Panc1 (cell line): Measurements from ENCODE around the gene HSPBP1. TPM values are rescaled to one million over a fixed set of nuclear protein-coding genes. Genes with fewer than 3 reads are reported as not detected.

Experiments
- ATAC-seq: fragments of 200-7000 bp; cut with Tn5 transposase; 2 replicates; pipeline ENCODE4 v1.9.1; 2020; ENCODE audit warnings: mild to moderate bottlenecking, moderate library complexity
- BruUV-seq: library from RNA; stranded (reverse); fragments of 400-500 nt; replicated peaks from 2 replicates; lab custom pipeline; 2021; lab: Mats Ljungman, UMichigan
- CTCF ChIA-PET: fragments of 300-600 bp; sonication (Branson Sonifier 250); formaldehyde crosslinking; loops from one replicate; lab custom pipeline; 2022; ENCODE audit warnings: antibody characterized with exemption; lab: Charles Lee
- POLR2A ChIA-PET: fragments of 300-600 bp; sonication (Branson Sonifier 250); formaldehyde crosslinking; loops from one replicate; lab custom pipeline; 2022; ENCODE audit warnings: antibody characterized with exemption; lab: Charles Lee
- DNase-seq: peaks from one replicate; pipeline ENCODE4 v3.0.0-alpha.2; 2010; ENCODE audit warnings: low read depth, low spot score
- H3K27ac ChIP-seq: 2 replicates; pipeline ENCODE4 v1.5.1; 2011; ENCODE audit warnings: mild to moderate bottlenecking, low read length, inconsistent platforms
- H3K27me3 ChIP-seq: fragments of 200-500 bp; sonication (Bioruptor generic); 2 replicates; pipeline ENCODE4 v1.6.0; 2014; ENCODE audit warnings: low read length, inconsistent platforms; ENCODE audit not compliant: control insufficient read depth, insufficient read depth
- H3K36me3 ChIP-seq: fragments of 200-500 bp; sonication (Bioruptor generic); 2 replicates; pipeline ENCODE4 v1.5.1; 2014; ENCODE audit warnings: inconsistent platforms, mild to moderate bottlenecking, low read length, moderate library complexity; ENCODE audit not compliant: control insufficient read depth, insufficient read depth
- H3K4me1 ChIP-seq: 2 replicates; pipeline ENCODE4 v1.5.1; 2011; ENCODE audit warnings: inconsistent platforms, mild to moderate bottlenecking, low read length, moderate library complexity; ENCODE audit not compliant: control insufficient read depth, insufficient read depth
- H3K4me3 ChIP-seq, 2 experiments: 2 replicates each; pipeline ENCODE4 v1.5.1; 2011 to 2012; ENCODE audit warnings: low read depth in 2 of 2, low read length in 2 of 2, mild to moderate bottlenecking in 2 of 2, inconsistent platforms in 1 of 2, moderate library complexity in 1 of 2
- H3K9me3 ChIP-seq: fragments of 200-500 bp; sonication (Bioruptor generic); 2 replicates; pipeline ENCODE4 v1.5.1; 2014; ENCODE audit warnings: low read depth, mild to moderate bottlenecking, inconsistent platforms, low read length, moderate library complexity; ENCODE audit not compliant: control insufficient read depth, insufficient read depth
- POLR2AphosphoS5 ChIP-seq: IDR thresholded peaks from 2 replicates; pipeline ENCODE4 v1.6.1; 2012; ENCODE audit warnings: mild to moderate bottlenecking, low read depth, low read length, moderate library complexity
- REST ChIP-seq, 2 experiments: IDR thresholded peaks; 2 replicates each; pipeline ENCODE4 v1.6.1; 2011 to 2012; ENCODE audit warnings: low read depth in 2 of 2, control low read depth in 1 of 2, low read length in 1 of 2, mild to moderate bottlenecking in 1 of 2, moderate library complexity in 1 of 2; ENCODE audit not compliant: insufficient read depth in 1 of 2
- SIN3A ChIP-seq: IDR thresholded peaks from 2 replicates; pipeline ENCODE4 v1.6.1; 2012; ENCODE audit warnings: low read depth, mild to moderate bottlenecking, low read length, moderate library complexity, borderline replicate concordance; ENCODE audit not compliant: insufficient read depth
- TCF7L2 ChIP-seq: IDR thresholded peaks from 2 replicates; pipeline ENCODE4 v1.6.1; 2011; ENCODE audit warnings: mild to moderate bottlenecking, low read depth, low read length, inconsistent platforms
- in situ Hi-C: cut with HindIII; loops from 2 replicates; pipeline ENCODE4 v1.10.0; 2016; ENCODE audit warnings: low sequenced_read_pairs, low pct_unique_long_range_greater_than_20kb
- intact Hi-C: fragments of 100-400 bp; cut with micrococcal nuclease; formaldehyde crosslinking; loops from one replicate; pipeline ENCODE4 v1.10.0; 2022; ENCODE audit not compliant: unreplicated experiment
- total RNA-seq: library from RNA; stranded (reverse); gene quantifications from one replicate; pipeline ENCODE4 v1.2.1, GENCODE V29; 2021; ENCODE audit not compliant: unreplicated experiment
- TF ChIP-seq, protein P1 (sequence below): fragments of 450-650 bp; IDR thresholded peaks from 2 replicates; pipeline ENCODE4 v1.5.1; 2017; ENCODE audit warnings: mild to moderate bottlenecking

The HSPBP1 gene
- total RNA-seq, 1 experiment from 2014 or later: 84.2 TPM

- BruUV-seq: no TSS peak
- Histone ChIP-seq H3K27me3 (no peaks in the 10 kb centered on the region), H3K36me3 (peaks cover 5% of the 10 kb centered on the region; the same call in 1 of the 2 replicates), H3K4me1 (peaks cover 37% of the 10 kb centered on the region), H3K9me3 (no peaks in the 10 kb centered on the region), H3K27ac (peak within 1 kb of the TSS; percentile 99), H3K4me3 (peak within 1 kb of the TSS; percentile 81 to 96)
- ChIA-PET CTCF (interaction anchor here (0.5 to 0.7 kb wide), 2 partner anchors 77 to 109 kb away, joined by 5 to 13 read pairs; no protein-coding TSS in a partner anchor), POLR2A (interaction anchor here (0.5 to 0.9 kb wide), 7 partner anchors 13 to 286 kb away, joined by 3 to 9 read pairs (median 4); partner anchors contain the start of genes HSPBP1 and SBK3)
- ATAC-seq (peak; percentile 91), DNase-seq (peak; percentile 100)
- intact Hi-C loops: no loop called here
- TF ChIP-seq, protein P1, sequence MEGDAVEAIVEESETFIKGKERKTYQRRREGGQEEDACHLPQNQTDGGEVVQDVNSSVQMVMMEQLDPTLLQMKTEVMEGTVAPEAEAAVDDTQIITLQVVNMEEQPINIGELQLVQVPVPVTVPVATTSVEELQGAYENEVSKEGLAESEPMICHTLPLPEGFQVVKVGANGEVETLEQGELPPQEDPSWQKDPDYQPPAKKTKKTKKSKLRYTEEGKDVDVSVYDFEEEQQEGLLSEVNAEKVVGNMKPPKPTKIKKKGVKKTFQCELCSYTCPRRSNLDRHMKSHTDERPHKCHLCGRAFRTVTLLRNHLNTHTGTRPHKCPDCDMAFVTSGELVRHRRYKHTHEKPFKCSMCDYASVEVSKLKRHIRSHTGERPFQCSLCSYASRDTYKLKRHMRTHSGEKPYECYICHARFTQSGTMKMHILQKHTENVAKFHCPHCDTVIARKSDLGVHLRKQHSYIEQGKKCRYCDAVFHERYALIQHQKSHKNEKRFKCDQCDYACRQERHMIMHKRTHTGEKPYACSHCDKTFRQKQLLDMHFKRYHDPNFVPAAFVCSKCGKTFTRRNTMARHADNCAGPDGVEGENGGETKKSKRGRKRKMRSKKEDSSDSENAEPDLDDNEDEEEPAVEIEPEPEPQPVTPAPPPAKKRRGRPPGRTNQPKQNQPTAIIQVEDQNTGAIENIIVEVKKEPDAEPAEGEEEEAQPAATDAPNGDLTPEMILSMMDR: no peak
- TF ChIP-seq REST (IDR thresholded peaks at IDR 0.05; ENCODE audit: insufficient read depth in 1 of 2, low read depth in 2 of 2, low read length in 1 of 2) (peak in 1 of 2 experiments; percentile 15; a peak in 2 of 4 replicates), POLR2AphosphoS5 (peak; percentile 97), SIN3A (peak; percentile 78; the same call in 1 of the 2 replicates), TCF7L2 (peak; percentile 71)
- in situ Hi-C loops: no loop called here
Observed at GRCh38 chr19:55258828-55259539, 20.9 kb downstream of the HSPBP1 start, which contains the start of gene PPP6R1. PPP6R1 (minus strand) TSS chr19:55259017; CDS start chr19:55247103, 11,914 bp downstream.

- Histone ChIP-seq H3K27ac (peak overlapping the region; percentile 84), H3K9me3 (no peaks in the 10 kb centered on the region), H3K36me3 (peaks cover 5% of the 10 kb centered on the region; the same call in 1 of the 2 replicates), H3K4me1 (peaks cover 41% of the 10 kb centered on the region), H3K27me3 (no peaks in the 10 kb centered on the region), H3K4me3 (peak overlapping the region; percentile 81 to 96)
- ChIA-PET CTCF (interaction anchor here (0.5 kb wide), 1 partner anchor 77 kb away, joined by 13 read pairs; no protein-coding TSS in a partner anchor), POLR2A (interaction anchor here (0.9 kb wide), 2 partner anchors 21 to 81 kb away, joined by 4 to 7 read pairs; partner anchors contain the start of gene HSPBP1)
- DNase-seq (no peak), ATAC-seq (peak; percentile 36)
- in situ Hi-C loops (no loop called here), intact Hi-C loops (no loop called here)
- BruUV-seq: no TSS peak
- TF ChIP-seq POLR2AphosphoS5 (no peak), TCF7L2 (no peak), REST (IDR thresholded peaks at IDR 0.05; ENCODE audit: insufficient read depth in 1 of 2, low read depth in 2 of 2, low read length in 1 of 2) (no peak), SIN3A (no peak)
- TF ChIP-seq, protein P1: no peak
Observed at GRCh38 chr19:55258476-55258827, 21.5 kb downstream of the HSPBP1 start.
